ENCODE measurements around the gene NOXO1. TPM values are rescaled to one million over a fixed set of nuclear protein-coding genes. Genes with fewer than 3 reads are reported as not detected.

Gene NOXO1
- 1.2 TPM for total RNA-seq

GRCh38 chr16:1981398-1981836 lies at the start of gene NOXO1:
TSS of gene NOXO1 (minus strand) at chr16:1981469. CDS start at chr16:1981179, 290 bp downstream.
- DNase-seq (ENCODE audit: low spot score in 2 of 2): no peak
- FAIRE-seq: no peak

- no peak for FAIRE-seq
- no peak for DNase-seq (ENCODE audit: low spot score in 2 of 2)
Measured at GRCh38 chr16:2030036-2030435, 48.8 kb upstream of the NOXO1 start.

- DNase-seq (ENCODE audit: low spot score in 2 of 2) (no peak), FAIRE-seq (no peak)
Measured at GRCh38 chr16:2029350-2029749, 48.1 kb upstream of the NOXO1 start.

- DNase-seq (ENCODE audit: low spot score in 2 of 2) (no peak), FAIRE-seq (no peak)
Measured at GRCh38 chr16:2028620-2029220, 47.5 kb upstream of the NOXO1 start.

- FAIRE-seq: no peak
- DNase-seq (ENCODE audit: low spot score in 2 of 2): no peak
Measured at GRCh38 chr16:2028146-2028545, 46.9 kb upstream of the NOXO1 start.

- FAIRE-seq: no peak
- peak in 1 of 2 donors; percentile 52 for DNase-seq (ENCODE audit: low spot score in 2 of 2)
Measured at GRCh38 chr16:2027024-2028010, 46.0 kb upstream of the NOXO1 start.

GRCh38 chr16:2026461-2027023 lies 45.3 kb upstream of the NOXO1 start, which contains the start of gene NHERF2:
TSS of gene NHERF2 (plus strand) at chr16:2026902. CDS start at chr16:2027006, 104 bp downstream.
- DNase-seq (ENCODE audit: low spot score in 2 of 2): peak; percentile 82 to 86

GRCh38 chr16:2025878-2026460 lies 44.7 kb upstream of the NOXO1 start:
- no peak for DNase-seq (ENCODE audit: low spot score in 2 of 2)
- FAIRE-seq: no peak

More at GRCh38 chr16:2026461-2027023, 45.3 kb upstream of the NOXO1 start, which contains the start of gene NHERF2:
- FAIRE-seq: no peak

- DNase-seq (ENCODE audit: low spot score in 2 of 2): no peak
Measured at GRCh38 chr16:2025251-2025650, 44.0 kb upstream of the NOXO1 start.

GRCh38 chr16:2024032-2024420 lies 42.8 kb upstream of the NOXO1 start:
- FAIRE-seq (no peak), DNase-seq (ENCODE audit: low spot score in 2 of 2) (no peak)

More at GRCh38 chr16:2025251-2025650, 44.0 kb upstream of the NOXO1 start:
- FAIRE-seq: no peak

- FAIRE-seq: no peak
- DNase-seq (ENCODE audit: low spot score in 2 of 2): peak; percentile 97 to 99
Measured at GRCh38 chr16:2023092-2024031, 42.1 kb upstream of the NOXO1 start.

- no peak for FAIRE-seq
- DNase-seq (ENCODE audit: low spot score in 2 of 2): no peak
Measured at GRCh38 chr16:2022723-2023091, 41.4 kb upstream of the NOXO1 start.

- DNase-seq (ENCODE audit: low spot score in 2 of 2) (no peak), FAIRE-seq (no peak)
Measured at GRCh38 chr16:2019921-2020831, 38.9 kb upstream of the NOXO1 start.

- DNase-seq (ENCODE audit: low spot score in 2 of 2): no peak
- no peak for FAIRE-seq
Measured at GRCh38 chr16:2019518-2019920, 38.2 kb upstream of the NOXO1 start, which contains the start of gene NPW. TSS of gene NPW (plus strand) at chr16:2019785.

GRCh38 chr16:2016407-2016922 lies 35.2 kb upstream of the NOXO1 start:
- FAIRE-seq (no peak), DNase-seq (ENCODE audit: low spot score in 2 of 2) (no peak)

GRCh38 chr16:2015947-2016208 lies 34.6 kb upstream of the NOXO1 start:
- no peak for DNase-seq (ENCODE audit: low spot score in 2 of 2)
- no peak for FAIRE-seq

- FAIRE-seq (no peak), DNase-seq (ENCODE audit: low spot score in 2 of 2) (no peak)
Measured at GRCh38 chr16:2015117-2015946, 34.1 kb upstream of the NOXO1 start.

- no peak for FAIRE-seq
- DNase-seq (ENCODE audit: low spot score in 2 of 2): no peak
Measured at GRCh38 chr16:2013527-2013926, 32.3 kb upstream of the NOXO1 start.

All from frontal cortex (tissue), 4 donors.